A673 (cell line): ENCODE results near the gene NUB1. TPM values are rescaled to one million over a fixed set of nuclear protein-coding genes. Genes with fewer than 3 reads are reported as not detected.

Experiments
- BruUV-seq: library from RNA; stranded (reverse); fragments of 400-500 nt; replicated peaks from 2 replicates; lab custom pipeline; 2021; lab: Mats Ljungman, UMichigan
- CTCF ChIA-PET: fragments of 300-600 bp; sonication (Branson Sonifier 250); formaldehyde crosslinking; loops from one replicate; lab custom pipeline; 2022; ENCODE audit warnings: antibody characterized with exemption; lab: Charles Lee
- POLR2A ChIA-PET: fragments of 300-600 bp; sonication (Branson Sonifier 250); formaldehyde crosslinking; loops from one replicate; lab custom pipeline; 2022; ENCODE audit warnings: antibody characterized with exemption; ENCODE audit not compliant: low non-redundant PET; lab: Charles Lee
- DNase-seq: peaks from one replicate; pipeline ENCODE4 v3.0.0-alpha.2; 2015; ENCODE audit warnings: low spot score
- H3K27ac ChIP-seq: fragments of 200-600 bp; sonication (generic); 2 replicates; pipeline ENCODE4 v1.5.1; 2016; ENCODE audit warnings: mixed run types, low read depth, mild to moderate bottlenecking, mixed read lengths, antibody characterized with exemption, low read length; ENCODE audit not compliant: poor library complexity, severe bottlenecking
- H3K27me3 ChIP-seq: fragments of 200-600 bp; sonication (generic); replicated peaks from 2 replicates; pipeline ENCODE4 v1.6.1; 2017; ENCODE audit warnings: mixed run types, low read depth, mild to moderate bottlenecking, mixed read lengths, antibody characterized with exemption, low read length; ENCODE audit not compliant: insufficient read depth, poor library complexity
- H3K36me3 ChIP-seq: fragments of 200-600 bp; sonication (generic); 2 replicates; pipeline ENCODE4 v1.6.1; 2016; ENCODE audit warnings: mixed run types, mild to moderate bottlenecking, mixed read lengths, antibody characterized with exemption, low read length; ENCODE audit not compliant: insufficient read depth, poor library complexity, severe bottlenecking
- H3K4me1 ChIP-seq: fragments of 200-600 bp; sonication (generic); 2 replicates; pipeline ENCODE4 v1.6.1; 2017; ENCODE audit warnings: mixed run types, mild to moderate bottlenecking, mixed read lengths, antibody characterized with exemption, low read length; ENCODE audit not compliant: insufficient read depth, poor library complexity, severe bottlenecking
- H3K4me3 ChIP-seq: fragments of 200-600 bp; sonication (generic); 2 replicates; pipeline ENCODE4 v1.5.1; 2016; ENCODE audit warnings: low read depth, mixed run types, mild to moderate bottlenecking, mixed read lengths, low read length; ENCODE audit not compliant: poor library complexity, severe bottlenecking
- H3K9me3 ChIP-seq: fragments of 200-600 bp; sonication (generic); 2 replicates; pipeline ENCODE4 v1.6.1; 2016; ENCODE audit warnings: mixed run types, low read depth, mild to moderate bottlenecking, mixed read lengths, antibody characterized with exemption, low read length; ENCODE audit not compliant: poor library complexity, severe bottlenecking
- EZH2 ChIP-seq: fragments of 200-600 bp; sonication (generic); IDR thresholded peaks from 2 replicates; pipeline ENCODE4 v1.6.1; 2017; ENCODE audit warnings: borderline replicate concordance, low read depth, mild to moderate bottlenecking, mixed read lengths, antibody characterized with exemption, low read length; ENCODE audit not compliant: poor library complexity, severe bottlenecking
- intact Hi-C: fragments of 100-400 bp; cut with micrococcal nuclease; formaldehyde crosslinking; loops from one replicate; pipeline ENCODE4 v1.10.0; 2022; ENCODE audit not compliant: unreplicated experiment
- total RNA-seq: library from RNA; stranded (reverse); gene quantifications from 2 replicates; pipeline ENCODE4 v1.2.3, GENCODE V29; 2021
- TF ChIP-seq, protein P1 (sequence below): fragments of 300-800, 200-600 bp; sonication (generic); conservative IDR thresholded peaks from 2 replicates; pipeline ENCODE4 v1.5.1; 2017; ENCODE audit warnings: low read depth, mild to moderate bottlenecking, antibody characterized with exemption, low read length, moderate library complexity, mixed read lengths

NUB1 gene
- total RNA-seq, 1 experiment from 2014 or later: 36.9 TPM

DNA sequence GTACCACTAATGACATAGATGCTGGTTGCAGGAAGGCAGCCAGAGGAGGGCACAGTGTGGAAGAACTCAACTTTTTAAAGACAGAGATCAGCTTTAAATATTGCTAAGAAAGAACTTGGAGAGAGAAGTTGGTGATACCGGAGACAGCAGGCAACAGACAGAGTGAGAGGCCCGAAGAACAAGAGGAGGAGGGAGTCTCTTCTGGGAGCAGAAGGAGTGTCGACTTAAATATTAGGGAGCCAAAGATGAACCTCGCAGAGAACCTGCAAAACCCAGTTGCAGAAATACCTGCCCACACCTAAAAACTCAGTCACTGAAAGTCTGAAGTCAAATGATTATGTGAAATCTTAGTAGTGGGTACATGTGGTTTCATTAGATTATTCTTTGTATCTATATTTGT lies 71.6 kb downstream of the NUB1 start:
- no TSS peak for BruUV-seq
- no peak for DNase-seq
- ChIA-PET POLR2A (no interaction called here), CTCF (no interaction called here)
- peaks cover 11% of the 10 kb centered on the region for H3K4me1 ChIP-seq
- intact Hi-C loops: no loop called here
- H3K27ac ChIP-seq: no peak overlapping the region
- H3K4me3 ChIP-seq: no peak overlapping the region
- H3K27me3 ChIP-seq: peaks cover 50% of the 10 kb centered on the region
- H3K9me3 ChIP-seq: no peaks in the 10 kb centered on the region
- TF ChIP-seq EZH2: no peak
- TF ChIP-seq, protein P1, sequence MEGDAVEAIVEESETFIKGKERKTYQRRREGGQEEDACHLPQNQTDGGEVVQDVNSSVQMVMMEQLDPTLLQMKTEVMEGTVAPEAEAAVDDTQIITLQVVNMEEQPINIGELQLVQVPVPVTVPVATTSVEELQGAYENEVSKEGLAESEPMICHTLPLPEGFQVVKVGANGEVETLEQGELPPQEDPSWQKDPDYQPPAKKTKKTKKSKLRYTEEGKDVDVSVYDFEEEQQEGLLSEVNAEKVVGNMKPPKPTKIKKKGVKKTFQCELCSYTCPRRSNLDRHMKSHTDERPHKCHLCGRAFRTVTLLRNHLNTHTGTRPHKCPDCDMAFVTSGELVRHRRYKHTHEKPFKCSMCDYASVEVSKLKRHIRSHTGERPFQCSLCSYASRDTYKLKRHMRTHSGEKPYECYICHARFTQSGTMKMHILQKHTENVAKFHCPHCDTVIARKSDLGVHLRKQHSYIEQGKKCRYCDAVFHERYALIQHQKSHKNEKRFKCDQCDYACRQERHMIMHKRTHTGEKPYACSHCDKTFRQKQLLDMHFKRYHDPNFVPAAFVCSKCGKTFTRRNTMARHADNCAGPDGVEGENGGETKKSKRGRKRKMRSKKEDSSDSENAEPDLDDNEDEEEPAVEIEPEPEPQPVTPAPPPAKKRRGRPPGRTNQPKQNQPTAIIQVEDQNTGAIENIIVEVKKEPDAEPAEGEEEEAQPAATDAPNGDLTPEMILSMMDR: no peak
- H3K36me3 ChIP-seq: no peaks in the 10 kb centered on the region

GRCh38 chr7:151415375-151416105 lies 73.9 kb downstream of the NUB1 start:
- Histone ChIP-seq H3K9me3 (no peaks in the 10 kb centered on the region), H3K4me3 (no peak overlapping the region), H3K4me1 (peaks cover under 1% of the 10 kb centered on the region), H3K27ac (no peak overlapping the region), H3K36me3 (no peaks in the 10 kb centered on the region), H3K27me3 (peaks cover 29% of the 10 kb centered on the region)
- CTCF ChIA-PET: no interaction called here
- BruUV-seq: no TSS peak
- POLR2A ChIA-PET: no interaction called here
- TF ChIP-seq, protein P1: no peak
- no peak for TF ChIP-seq EZH2
- intact Hi-C loops: no loop called here
- DNase-seq: no peak

- Histone ChIP-seq H3K27me3 (peaks cover 21% of the 10 kb centered on the region), H3K9me3 (no peaks in the 10 kb centered on the region), H3K4me3 (no peak overlapping the region), H3K27ac (no peak overlapping the region), H3K36me3 (no peaks in the 10 kb centered on the region), H3K4me1 (no peaks in the 10 kb centered on the region)
- intact Hi-C loops: no loop called here
- CTCF ChIA-PET: no interaction called here
- POLR2A ChIA-PET: no interaction called here
- BruUV-seq: no TSS peak
- TF ChIP-seq EZH2: no peak
- TF ChIP-seq, protein P1: no peak
- DNase-seq: no peak
Observed at GRCh38 chr7:151416112-151416940, 74.7 kb downstream of the NUB1 start.
